HL-60 (cell line): ENCODE measurements around the gene EIF4E1B.

Source experiments
- DNase-seq, 2 experiments: peaks; one replicate each; pipeline ENCODE4 v3.0.0-alpha.2; 2010 to 2020; ENCODE audit warnings: low read depth in 1 of 2, low spot score in 1 of 2
- H3K27ac ChIP-seq: fragments of 250-450 bp; sonication (Bioruptor Pico); replicated peaks from 2 replicates; pipeline ENCODE4 v1.5.1; 2020; ENCODE audit warnings: mild to moderate bottlenecking, moderate library complexity
- H3K27me3 ChIP-seq: fragments of 250-450 bp; sonication (Bioruptor Pico); 2 replicates; pipeline ENCODE4 v1.5.1; 2021; ENCODE audit warnings: mild to moderate bottlenecking, moderate library complexity; ENCODE audit not compliant: insufficient read depth, poor library complexity, severe bottlenecking
- H3K4me3 ChIP-seq: replicated peaks from 2 replicates; pipeline ENCODE4 v1.5.1; 2011; ENCODE audit warnings: mild to moderate bottlenecking, control low read depth, low read length; ENCODE audit not compliant: insufficient read depth
- CTCF ChIP-seq: IDR thresholded peaks from one replicate; pipeline ENCODE4 v1.5.1; 2011; ENCODE audit warnings: low read length, control low read depth, inconsistent platforms; ENCODE audit not compliant: insufficient read depth
- GABPA ChIP-seq: IDR thresholded peaks from 2 replicates; pipeline ENCODE4 v1.6.1; 2012; ENCODE audit warnings: low read depth
- POLR2AphosphoS5 ChIP-seq: IDR thresholded peaks from 2 replicates; pipeline ENCODE4 v1.6.1; 2012; ENCODE audit warnings: low read depth
- SPI1 ChIP-seq: IDR thresholded peaks from 2 replicates; pipeline ENCODE4 v1.6.1; 2012; ENCODE audit warnings: low read depth, mild to moderate bottlenecking, borderline replicate concordance
- TF ChIP-seq, protein P1 (sequence below): IDR thresholded peaks from 2 replicates; pipeline ENCODE4 v1.6.1; 2012; ENCODE audit warnings: low read depth; ENCODE audit not compliant: insufficient replicate concordance

EIF4E1B gene

DNA sequence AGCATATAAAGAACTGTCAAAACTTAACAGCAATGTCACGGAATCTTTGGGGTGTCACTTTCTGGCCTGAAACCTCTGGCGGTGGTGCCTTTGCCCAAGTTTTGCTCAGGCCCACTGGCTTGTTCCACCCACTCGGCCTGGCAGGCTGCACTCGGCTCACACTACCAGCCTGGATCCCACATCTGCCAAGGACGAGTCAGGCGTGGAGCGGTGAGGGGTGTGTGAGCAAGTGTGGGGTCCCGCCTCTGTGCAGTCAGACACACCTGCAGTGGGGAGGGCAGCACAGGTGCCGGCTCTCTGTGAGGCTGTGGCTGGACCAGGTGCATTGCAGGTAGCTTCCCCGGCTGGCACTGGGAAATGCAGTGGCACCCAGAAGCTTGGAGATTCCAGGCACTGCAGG is 56.8 kb downstream of the EIF4E1B start:
- no peak for DNase-seq
- TF ChIP-seq CTCF (no peak), POLR2AphosphoS5 (no peak), GABPA (no peak), SPI1 (no peak)
- TF ChIP-seq, protein P1, sequence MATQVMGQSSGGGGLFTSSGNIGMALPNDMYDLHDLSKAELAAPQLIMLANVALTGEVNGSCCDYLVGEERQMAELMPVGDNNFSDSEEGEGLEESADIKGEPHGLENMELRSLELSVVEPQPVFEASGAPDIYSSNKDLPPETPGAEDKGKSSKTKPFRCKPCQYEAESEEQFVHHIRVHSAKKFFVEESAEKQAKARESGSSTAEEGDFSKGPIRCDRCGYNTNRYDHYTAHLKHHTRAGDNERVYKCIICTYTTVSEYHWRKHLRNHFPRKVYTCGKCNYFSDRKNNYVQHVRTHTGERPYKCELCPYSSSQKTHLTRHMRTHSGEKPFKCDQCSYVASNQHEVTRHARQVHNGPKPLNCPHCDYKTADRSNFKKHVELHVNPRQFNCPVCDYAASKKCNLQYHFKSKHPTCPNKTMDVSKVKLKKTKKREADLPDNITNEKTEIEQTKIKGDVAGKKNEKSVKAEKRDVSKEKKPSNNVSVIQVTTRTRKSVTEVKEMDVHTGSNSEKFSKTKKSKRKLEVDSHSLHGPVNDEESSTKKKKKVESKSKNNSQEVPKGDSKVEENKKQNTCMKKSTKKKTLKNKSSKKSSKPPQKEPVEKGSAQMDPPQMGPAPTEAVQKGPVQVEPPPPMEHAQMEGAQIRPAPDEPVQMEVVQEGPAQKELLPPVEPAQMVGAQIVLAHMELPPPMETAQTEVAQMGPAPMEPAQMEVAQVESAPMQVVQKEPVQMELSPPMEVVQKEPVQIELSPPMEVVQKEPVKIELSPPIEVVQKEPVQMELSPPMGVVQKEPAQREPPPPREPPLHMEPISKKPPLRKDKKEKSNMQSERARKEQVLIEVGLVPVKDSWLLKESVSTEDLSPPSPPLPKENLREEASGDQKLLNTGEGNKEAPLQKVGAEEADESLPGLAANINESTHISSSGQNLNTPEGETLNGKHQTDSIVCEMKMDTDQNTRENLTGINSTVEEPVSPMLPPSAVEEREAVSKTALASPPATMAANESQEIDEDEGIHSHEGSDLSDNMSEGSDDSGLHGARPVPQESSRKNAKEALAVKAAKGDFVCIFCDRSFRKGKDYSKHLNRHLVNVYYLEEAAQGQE = no peak
- no peak overlapping the region for H3K27ac ChIP-seq
- no peak overlapping the region for H3K4me3 ChIP-seq
- peaks cover 9% of the 10 kb centered on the region for H3K27me3 ChIP-seq

GRCh38 chr5:176687881-176688280 is 57.4 kb downstream of the EIF4E1B start:
- DNase-seq = no peak
- TF ChIP-seq GABPA (no peak), SPI1 (no peak), POLR2AphosphoS5 (no peak), CTCF (no peak)
- TF ChIP-seq, protein P1 = no peak
- Histone ChIP-seq H3K4me3 (no peak overlapping the region), H3K27ac (no peak overlapping the region), H3K27me3 (peaks cover 8% of the 10 kb centered on the region)

DNA sequence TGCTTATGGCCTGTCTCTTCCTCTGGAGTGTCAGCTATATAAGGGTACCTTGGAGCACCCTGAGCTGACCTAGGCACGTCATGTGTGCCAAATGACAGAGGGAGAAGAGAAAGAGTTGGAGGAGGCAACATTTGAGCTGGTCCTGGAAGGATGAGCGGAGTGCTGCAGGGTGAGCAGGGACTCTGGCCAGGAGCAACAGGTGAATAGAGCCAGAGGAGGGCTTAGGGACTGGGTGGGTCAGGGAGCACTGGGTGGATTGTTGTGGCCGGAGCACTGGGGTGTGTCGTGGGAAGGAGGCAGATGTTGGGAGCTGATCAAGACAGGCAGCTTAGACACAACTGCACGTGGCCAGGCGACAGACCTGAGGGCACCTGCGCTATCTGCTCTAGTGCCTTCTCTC is 60.4 kb downstream of the EIF4E1B start:
- no peak overlapping the region for H3K27ac ChIP-seq
- H3K4me3 ChIP-seq = no peak overlapping the region
- peaks cover 7% of the 10 kb centered on the region for H3K27me3 ChIP-seq
- TF ChIP-seq CTCF (no peak), SPI1 (no peak), POLR2AphosphoS5 (no peak), GABPA (no peak)
- TF ChIP-seq, protein P1 = no peak
- DNase-seq = no peak
